Astrocyte of the spinal cord (primary cell): ENCODE results near the gene ARHGEF26.
A peak's percentile ranks its signal among the peaks of the same experiment; 100 is the strongest.

Experiments used
- DNase-seq: peaks from one replicate; pipeline ENCODE4 v3.0.0; 2011; ENCODE audit warnings: low read depth, low spot score
- H3K4me3 ChIP-seq: 2 replicates; pipeline ENCODE4 v1.5.1; 2011; ENCODE audit warnings: low read depth, mild to moderate bottlenecking, low read length, moderate library complexity
- CTCF ChIP-seq: IDR thresholded peaks from 2 replicates; pipeline ENCODE4 v1.5.1; 2012; ENCODE audit warnings: low read depth, mild to moderate bottlenecking, low read length, inconsistent platforms
- in situ Hi-C: cut with HindIII; loops from 2 replicates; pipeline ENCODE4 v1.10.0; 2017; ENCODE audit warnings: low sequenced_read_pairs

Gene ARHGEF26

GRCh38 chr3:154123906-154124305, 2.7 kb downstream of the ARHGEF26 start:
- in situ Hi-C loops: no loop called here
- DNase-seq: peak; percentile 20

GRCh38 chr3:154125378-154126030, 4.3 kb downstream of the ARHGEF26 start:
- in situ Hi-C loops: no loop called here
- TF ChIP-seq CTCF: no peak

More at GRCh38 chr3:154123906-154124305, 2.7 kb downstream of the ARHGEF26 start:
- no peak overlapping the region for H3K4me3 ChIP-seq
- TF ChIP-seq CTCF: no peak

GRCh38 chr3:154126651-154127050, 5.5 kb downstream of the ARHGEF26 start:
- TF ChIP-seq CTCF: no peak
- no peak overlapping the region for H3K4me3 ChIP-seq
- in situ Hi-C loops: no loop called here
- no peak for DNase-seq

More at GRCh38 chr3:154125378-154126030, 4.3 kb downstream of the ARHGEF26 start:
- no peak overlapping the region for H3K4me3 ChIP-seq
- no peak for DNase-seq

- in situ Hi-C loops: no loop called here
- DNase-seq: no peak
- no peak for TF ChIP-seq CTCF
- no peak overlapping the region for H3K4me3 ChIP-seq
These were observed 8.4 kb downstream of the ARHGEF26 start for GRCh38 chr3:154129625-154130024.

- in situ Hi-C loops: no loop called here
- TF ChIP-seq CTCF: no peak
- no peak overlapping the region for H3K4me3 ChIP-seq
- no peak for DNase-seq
These were observed 9.3 kb downstream of the ARHGEF26 start for GRCh38 chr3:154130540-154130939.

GRCh38 chr3:154131830-154132229, 10.6 kb downstream of the ARHGEF26 start:
- no peak overlapping the region for H3K4me3 ChIP-seq
- TF ChIP-seq CTCF: no peak
- no peak for DNase-seq
- in situ Hi-C loops: no loop called here
